Esophagus muscularis mucosa (tissue), 3 donors: ENCODE data around the gene CLEC4M.

Experiments used
- POLR2A ChIP-seq: fragments of 450-650 bp; IDR thresholded peaks from one replicate; pipeline ENCODE4 v1.6.1; 2017; ENCODE audit warnings: antibody characterized with exemption, moderate library complexity, mild to moderate bottlenecking, low read depth
- POLR2AphosphoS5 ChIP-seq, 2 donors: sonication (generic); formaldehyde crosslinking; IDR thresholded peaks; one replicate each; pipeline ENCODE4 v1.6.1; 2017; ENCODE audit warnings: antibody characterized with exemption in 2 of 2
- TF ChIP-seq, protein P1 (sequence below), 3 experiments: fragments of 200-600 bp in 2 of 3; fragments of 450-650 bp in 1 of 3; sonication (generic) in 2 of 3; IDR thresholded peaks; one replicate each; pipeline ENCODE4 v1.5.1; 2017 to 2019; ENCODE audit warnings: antibody characterized with exemption in 3 of 3, mild to moderate bottlenecking in 2 of 3, moderate library complexity in 1 of 3

DNA sequence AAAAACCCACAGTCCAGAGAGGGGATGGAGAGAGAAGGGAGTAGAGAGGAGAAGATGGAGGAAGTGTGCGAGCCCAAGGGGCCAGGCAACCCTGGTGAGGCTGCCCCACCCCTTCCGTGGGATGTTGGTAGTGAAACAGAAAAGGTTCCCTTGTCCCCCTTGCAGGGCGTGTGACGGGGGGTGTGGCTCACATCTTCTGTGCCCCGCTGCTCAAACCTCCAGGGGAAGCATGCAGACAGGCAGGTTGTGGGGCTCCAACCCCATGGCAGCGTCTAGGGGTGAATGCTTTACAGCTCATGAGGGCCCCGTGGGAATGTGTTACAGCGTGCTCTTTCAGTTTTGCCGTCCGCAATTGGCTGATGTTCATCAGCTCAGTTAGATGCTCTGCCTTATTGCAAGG lies 52.3 kb downstream of the CLEC4M start:
- no peak for TF ChIP-seq POLR2AphosphoS5 (IDR thresholded peaks at IDR 0.05)
- TF ChIP-seq, protein P1, sequence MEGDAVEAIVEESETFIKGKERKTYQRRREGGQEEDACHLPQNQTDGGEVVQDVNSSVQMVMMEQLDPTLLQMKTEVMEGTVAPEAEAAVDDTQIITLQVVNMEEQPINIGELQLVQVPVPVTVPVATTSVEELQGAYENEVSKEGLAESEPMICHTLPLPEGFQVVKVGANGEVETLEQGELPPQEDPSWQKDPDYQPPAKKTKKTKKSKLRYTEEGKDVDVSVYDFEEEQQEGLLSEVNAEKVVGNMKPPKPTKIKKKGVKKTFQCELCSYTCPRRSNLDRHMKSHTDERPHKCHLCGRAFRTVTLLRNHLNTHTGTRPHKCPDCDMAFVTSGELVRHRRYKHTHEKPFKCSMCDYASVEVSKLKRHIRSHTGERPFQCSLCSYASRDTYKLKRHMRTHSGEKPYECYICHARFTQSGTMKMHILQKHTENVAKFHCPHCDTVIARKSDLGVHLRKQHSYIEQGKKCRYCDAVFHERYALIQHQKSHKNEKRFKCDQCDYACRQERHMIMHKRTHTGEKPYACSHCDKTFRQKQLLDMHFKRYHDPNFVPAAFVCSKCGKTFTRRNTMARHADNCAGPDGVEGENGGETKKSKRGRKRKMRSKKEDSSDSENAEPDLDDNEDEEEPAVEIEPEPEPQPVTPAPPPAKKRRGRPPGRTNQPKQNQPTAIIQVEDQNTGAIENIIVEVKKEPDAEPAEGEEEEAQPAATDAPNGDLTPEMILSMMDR (IDR thresholded peaks at IDR 0.05) = no peak
- no peak for TF ChIP-seq POLR2A
